ENCODE results near the gene SEMA5A.

- TF ChIP-seq EZH2 (IDR thresholded peaks at IDR 0.05) (no peak), EZH2phosphoT487 (IDR thresholded peaks at IDR 0.05) (no peak)
- TF ChIP-seq, protein P1, sequence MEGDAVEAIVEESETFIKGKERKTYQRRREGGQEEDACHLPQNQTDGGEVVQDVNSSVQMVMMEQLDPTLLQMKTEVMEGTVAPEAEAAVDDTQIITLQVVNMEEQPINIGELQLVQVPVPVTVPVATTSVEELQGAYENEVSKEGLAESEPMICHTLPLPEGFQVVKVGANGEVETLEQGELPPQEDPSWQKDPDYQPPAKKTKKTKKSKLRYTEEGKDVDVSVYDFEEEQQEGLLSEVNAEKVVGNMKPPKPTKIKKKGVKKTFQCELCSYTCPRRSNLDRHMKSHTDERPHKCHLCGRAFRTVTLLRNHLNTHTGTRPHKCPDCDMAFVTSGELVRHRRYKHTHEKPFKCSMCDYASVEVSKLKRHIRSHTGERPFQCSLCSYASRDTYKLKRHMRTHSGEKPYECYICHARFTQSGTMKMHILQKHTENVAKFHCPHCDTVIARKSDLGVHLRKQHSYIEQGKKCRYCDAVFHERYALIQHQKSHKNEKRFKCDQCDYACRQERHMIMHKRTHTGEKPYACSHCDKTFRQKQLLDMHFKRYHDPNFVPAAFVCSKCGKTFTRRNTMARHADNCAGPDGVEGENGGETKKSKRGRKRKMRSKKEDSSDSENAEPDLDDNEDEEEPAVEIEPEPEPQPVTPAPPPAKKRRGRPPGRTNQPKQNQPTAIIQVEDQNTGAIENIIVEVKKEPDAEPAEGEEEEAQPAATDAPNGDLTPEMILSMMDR (IDR thresholded peaks at IDR 0.05) = no peak
These were observed 479.5 kb downstream of the SEMA5A start for GRCh38 chr5:9066349-9066748.
